IMR-90 (cell line): Measurements from ENCODE around the gene SHROOM3. TPM values are rescaled to one million over a fixed set of nuclear protein-coding genes. Genes with fewer than 3 reads are reported as not detected.

Source experiments
- ATAC-seq: fragments of 200-7000 bp; cut with Tn5 transposase; 2 replicates; pipeline ENCODE4 v1.9.1; 2020; ENCODE audit warnings: low read depth, mild to moderate bottlenecking, moderate library complexity
- BruUV-seq: library from RNA; stranded (reverse); fragments of 400-500 nt; replicated peaks from 2 replicates; lab custom pipeline; 2021; lab: Mats Ljungman, UMichigan
- CTCF ChIA-PET: fragments of 300-600 bp; formaldehyde crosslinking; extraction: SDS; loops from one replicate; lab custom pipeline; 2021; ENCODE audit warnings: antibody characterized with exemption; lab: Yijun Ruan, JAX
- POLR2A ChIA-PET: fragments of 300-600 bp; sonication (Branson Sonifier 250); formaldehyde crosslinking; loops from one replicate; lab custom pipeline; 2022; ENCODE audit warnings: antibody characterized with exemption; ENCODE audit not compliant: unreplicated experiment; lab: Charles Lee
- DNase-seq: peaks from one replicate; pipeline ENCODE4 v3.0.0; 2013
- H2AFZ ChIP-seq: replicated peaks from 2 replicates; pipeline ENCODE3; 2013; ENCODE audit warnings: low read length, mild to moderate bottlenecking; ENCODE audit not compliant: poor library complexity
- H2AK5ac ChIP-seq: 2 replicates; pipeline ENCODE4 v1.6.1; 2013; ENCODE audit warnings: low read depth, low read length, inconsistent platforms
- H2AK9ac ChIP-seq: replicated peaks from 2 replicates; pipeline ENCODE3; 2013; ENCODE audit warnings: mild to moderate bottlenecking, low read depth, low read length, moderate library complexity; ENCODE audit not compliant: poor library complexity
- H2BK120ac ChIP-seq: 2 replicates; pipeline ENCODE4 v1.6.1; 2013; ENCODE audit warnings: low read depth, low read length, inconsistent platforms
- H2BK15ac ChIP-seq: 3 replicates; pipeline ENCODE4 v1.6.1; 2013; ENCODE audit warnings: low read depth, low read length, inconsistent platforms
- H2BK20ac ChIP-seq: 2 replicates; pipeline ENCODE4 v1.6.1; 2013; ENCODE audit warnings: low read depth, mild to moderate bottlenecking, inconsistent platforms, low read length, moderate library complexity
- H2BK5ac ChIP-seq: 2 replicates; pipeline ENCODE4 v1.6.1; 2013; ENCODE audit warnings: mild to moderate bottlenecking, low read depth, low read length, inconsistent platforms; ENCODE audit not compliant: poor library complexity, severe bottlenecking
- H3K14ac ChIP-seq: replicated peaks from 2 replicates; pipeline ENCODE4 v1.6.1; 2013; ENCODE audit warnings: low read depth, low read length, inconsistent platforms
- H3K18ac ChIP-seq: 2 replicates; pipeline ENCODE4 v1.6.1; 2013; ENCODE audit warnings: low read depth, low read length, control low read depth
- H3K23ac ChIP-seq: 2 replicates; pipeline ENCODE4 v1.6.1; 2013; ENCODE audit warnings: low read depth, low read length, inconsistent platforms
- H3K27ac ChIP-seq: 2 replicates; pipeline ENCODE4 v1.5.1; 2013; ENCODE audit warnings: mild to moderate bottlenecking, control low read depth, low read length; ENCODE audit not compliant: insufficient read depth
- H3K27me3 ChIP-seq: 2 replicates; pipeline ENCODE4 v1.6.1; 2013; ENCODE audit warnings: low read length; ENCODE audit not compliant: control insufficient read depth, insufficient read depth
- H3K36me3 ChIP-seq: 2 replicates; pipeline ENCODE4 v1.6.1; 2013; ENCODE audit warnings: low read length, mixed read lengths; ENCODE audit not compliant: control insufficient read depth, insufficient read depth
- H3K4ac ChIP-seq: 2 replicates; pipeline ENCODE4 v1.6.1; 2013; ENCODE audit warnings: low read depth, low read length, inconsistent platforms
- H3K4me1 ChIP-seq: 2 replicates; pipeline ENCODE4 v1.6.1; 2013; ENCODE audit warnings: low read length, mixed read lengths; ENCODE audit not compliant: control insufficient read depth, insufficient read depth
- H3K4me2 ChIP-seq: 2 replicates; pipeline ENCODE4 v1.6.1; 2013; ENCODE audit warnings: low read depth, mild to moderate bottlenecking, control low read depth, low read length, moderate library complexity
- H3K4me3 ChIP-seq: 2 replicates; pipeline ENCODE4 v1.5.1; 2013; ENCODE audit warnings: low read depth, mild to moderate bottlenecking, control low read depth, low read length, moderate library complexity; ENCODE audit not compliant: insufficient read depth
- H3K56ac ChIP-seq: 2 replicates; pipeline ENCODE4 v1.6.1; 2013; ENCODE audit warnings: low read length, inconsistent platforms; ENCODE audit not compliant: insufficient read depth; ENCODE audit errors: extremely low read depth
- H3K79me1 ChIP-seq, 2 experiments: 2 replicates each; pipeline ENCODE4 v1.6.1; 2013; ENCODE audit warnings: low read length in 2 of 2, inconsistent platforms in 1 of 2, low read depth in 1 of 2
- H3K9ac ChIP-seq: 2 replicates; pipeline ENCODE4 v1.6.1; 2013; ENCODE audit warnings: low read depth, low read length, control low read depth
- H3K9me1 ChIP-seq: 2 replicates; pipeline ENCODE4 v1.6.1; 2013; ENCODE audit warnings: low read length, inconsistent platforms; ENCODE audit not compliant: insufficient read depth
- H3K9me3 ChIP-seq: 2 replicates; pipeline ENCODE4 v1.6.1; 2013; ENCODE audit warnings: low read length; ENCODE audit not compliant: control insufficient read depth, insufficient read depth
- H4K20me1 ChIP-seq: 2 replicates; pipeline ENCODE4 v1.6.1; 2013; ENCODE audit warnings: low read length, inconsistent platforms; ENCODE audit not compliant: insufficient read depth
- H4K5ac ChIP-seq: 2 replicates; pipeline ENCODE4 v1.6.1; 2013; ENCODE audit warnings: mild to moderate bottlenecking, low read depth, low read length, control low read depth
- H4K8ac ChIP-seq, 2 experiments: 2 replicates each; pipeline ENCODE4 v1.6.1; 2013; ENCODE audit warnings: low read depth in 2 of 2, low read length in 2 of 2, control low read depth in 1 of 2, inconsistent platforms in 1 of 2
- H4K91ac ChIP-seq: 2 replicates; pipeline ENCODE4 v1.6.1; 2013; ENCODE audit warnings: low read depth, low read length, inconsistent platforms; ENCODE audit not compliant: insufficient read depth
- BHLHE40 ChIP-seq: fragments of 150-350 bp; IDR thresholded peaks from 2 replicates; pipeline ENCODE4 v1.6.1; 2016; ENCODE audit warnings: mild to moderate bottlenecking, low read depth, low read length
- CEBPB ChIP-seq: IDR thresholded peaks from 2 replicates; pipeline ENCODE4 v1.6.1; 2012; ENCODE audit warnings: low read depth, low read length, improper control_type of control experiment
- CHD1 ChIP-seq: IDR thresholded peaks from 2 replicates; pipeline ENCODE4 v1.6.1; 2012; ENCODE audit warnings: low read depth, low read length, improper control_type of control experiment
- FOS ChIP-seq: fragments of 150-350 bp; IDR thresholded peaks from 2 replicates; pipeline ENCODE4 v1.6.1; 2016; ENCODE audit warnings: low read depth, low read length
- MAFK ChIP-seq: IDR thresholded peaks from 2 replicates; pipeline ENCODE4 v1.6.1; 2012; ENCODE audit warnings: low read depth, low read length, improper control_type of control experiment
- MAZ ChIP-seq: IDR thresholded peaks from 2 replicates; pipeline ENCODE4 v1.6.1; 2012; ENCODE audit warnings: low read depth, mild to moderate bottlenecking, low read length, improper control_type of control experiment, moderate library complexity, borderline replicate concordance
- MXI1 ChIP-seq: IDR thresholded peaks from 2 replicates; pipeline ENCODE4 v1.6.1; 2012; ENCODE audit warnings: low read depth, mild to moderate bottlenecking, low read length, moderate library complexity, borderline replicate concordance
- NFE2L2 ChIP-seq: fragments of 150-350 bp; IDR thresholded peaks from 2 replicates; pipeline ENCODE4 v1.6.1; 2016; ENCODE audit warnings: low read depth, mild to moderate bottlenecking, low read length
- POLR2A ChIP-seq: IDR thresholded peaks from 2 replicates; pipeline ENCODE4 v1.6.1; 2012; ENCODE audit warnings: mild to moderate bottlenecking, low read depth, low read length
- RAD21 ChIP-seq: IDR thresholded peaks from 2 replicates; pipeline ENCODE4 v1.6.1; 2012; ENCODE audit warnings: low read length, improper control_type of control experiment
- RCOR1 ChIP-seq: IDR thresholded peaks from 2 replicates; pipeline ENCODE4 v1.6.1; 2012; ENCODE audit warnings: mild to moderate bottlenecking, low read length, improper control_type of control experiment; ENCODE audit not compliant: insufficient replicate concordance
- RFX5 ChIP-seq: IDR thresholded peaks from 2 replicates; pipeline ENCODE4 v1.8.0; 2012; ENCODE audit warnings: low read depth, mild to moderate bottlenecking, low read length, moderate library complexity
- SMC3 ChIP-seq: fragments of 150-350 bp; IDR thresholded peaks from 2 replicates; pipeline ENCODE4 v1.6.1; 2016; ENCODE audit warnings: low read depth, mild to moderate bottlenecking, antibody characterized with exemption, low read length, moderate library complexity
- USF2 ChIP-seq: fragments of 150-350 bp; IDR thresholded peaks from 2 replicates; pipeline ENCODE4 v1.6.1; 2017; ENCODE audit warnings: mild to moderate bottlenecking, antibody characterized with exemption, low read length, low read depth
- WGBS, 2 experiments: methylation state at CpG; one replicate each; pipeline versions ENCODE4 v1.1.5 to v1.1.7; 2013; ENCODE audit warnings: missing lambda C conversion rate in 2 of 2; ENCODE audit not compliant: insufficient read length in 1 of 2; ENCODE audit errors: extremely low coverage in 2 of 2; 5-methylcytosine and 5-hydroxymethylcytosine counted together
- dilution Hi-C: fragments of 300-500 bp; cut with HindIII; formaldehyde crosslinking; loops from one replicate; pipeline ENCODE4 v1.14.3; 2018; ENCODE audit warnings: low sequenced_read_pairs; ENCODE audit not compliant: unreplicated experiment
- in situ Hi-C: fragments of 300-500 bp; cut with MboI; formaldehyde crosslinking; loops from 3 replicates; pipeline ENCODE4 v1.14.3; 2019; ENCODE audit warnings: low sequenced_read_pairs, inconsistent platforms, mixed read lengths
- intact Hi-C: fragments of 100-400 bp; cut with micrococcal nuclease; formaldehyde crosslinking; loops from 2 replicates; pipeline ENCODE4 v1.10.0; 2022
- polyA plus RNA-seq, 3 experiments: library from polyadenylated mRNA; depleted of rRNA; stranded (reverse); fragments of >200 nt; gene quantifications; 2 replicates each; pipeline ENCODE4 v1.2.3, GENCODE V29; 2012; ENCODE audit warnings: low replicate concordance in 1 of 3
- total RNA-seq: library from RNA; depleted of rRNA; stranded (reverse); fragments of >200 nt; gene quantifications from 2 replicates; pipeline ENCODE4 v1.2.3, GENCODE V29; 2012
- TF ChIP-seq, protein P1 (sequence below): conservative IDR thresholded peaks from 2 replicates; pipeline ENCODE4 v1.5.1; 2012; ENCODE audit warnings: mild to moderate bottlenecking, low read depth, low read length, improper control_type of control experiment
- TF ChIP-seq, protein P2 (sequence below): fragments of 150-350 bp; IDR thresholded peaks from 2 replicates; pipeline ENCODE4 v1.6.1; 2016; ENCODE audit warnings: low read depth, mild to moderate bottlenecking, low read length, moderate library complexity, borderline replicate concordance

The SHROOM3 gene
- total and polyA plus RNA-seq, 2 of the 4 experiments (the other 2 are of a cell fraction): 10.8 to 19.5 TPM

DNA sequence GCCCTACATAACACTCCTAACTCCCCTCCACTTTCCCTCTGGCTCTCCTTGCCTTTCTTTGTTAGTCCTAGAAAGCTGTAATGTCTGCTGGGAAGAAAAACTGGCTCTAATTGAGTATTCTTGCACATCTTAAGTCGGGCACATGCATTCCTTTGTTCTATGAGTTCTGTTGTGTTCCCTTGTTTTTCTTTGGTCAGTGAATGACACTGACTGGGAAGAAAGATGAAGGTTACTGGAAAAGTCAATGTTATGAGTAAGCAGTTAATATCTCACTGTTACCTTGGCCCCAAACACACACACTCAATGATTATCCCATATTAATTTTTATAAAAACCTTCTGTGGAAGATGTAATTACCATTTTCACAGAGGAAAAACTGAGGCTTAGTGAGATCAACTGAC is 247.0 kb downstream of the SHROOM3 start:
- DNase-seq (no peak), ATAC-seq (no peak)
- in situ Hi-C loops: no loop called here
- H3K27me3 ChIP-seq: no peaks in the 10 kb centered on the region
- dilution Hi-C loops: no loop called here
- peaks cover 9% of the 10 kb centered on the region for H3K9me1 ChIP-seq
- H2BK15ac ChIP-seq: no peak overlapping the region
- H3K27ac ChIP-seq: no peak overlapping the region
- 0 out of 2 replicates have a peak overlapping the region, but pooled peaks have one; percentile 4 for H2AK5ac ChIP-seq
- TF ChIP-seq, protein P1, sequence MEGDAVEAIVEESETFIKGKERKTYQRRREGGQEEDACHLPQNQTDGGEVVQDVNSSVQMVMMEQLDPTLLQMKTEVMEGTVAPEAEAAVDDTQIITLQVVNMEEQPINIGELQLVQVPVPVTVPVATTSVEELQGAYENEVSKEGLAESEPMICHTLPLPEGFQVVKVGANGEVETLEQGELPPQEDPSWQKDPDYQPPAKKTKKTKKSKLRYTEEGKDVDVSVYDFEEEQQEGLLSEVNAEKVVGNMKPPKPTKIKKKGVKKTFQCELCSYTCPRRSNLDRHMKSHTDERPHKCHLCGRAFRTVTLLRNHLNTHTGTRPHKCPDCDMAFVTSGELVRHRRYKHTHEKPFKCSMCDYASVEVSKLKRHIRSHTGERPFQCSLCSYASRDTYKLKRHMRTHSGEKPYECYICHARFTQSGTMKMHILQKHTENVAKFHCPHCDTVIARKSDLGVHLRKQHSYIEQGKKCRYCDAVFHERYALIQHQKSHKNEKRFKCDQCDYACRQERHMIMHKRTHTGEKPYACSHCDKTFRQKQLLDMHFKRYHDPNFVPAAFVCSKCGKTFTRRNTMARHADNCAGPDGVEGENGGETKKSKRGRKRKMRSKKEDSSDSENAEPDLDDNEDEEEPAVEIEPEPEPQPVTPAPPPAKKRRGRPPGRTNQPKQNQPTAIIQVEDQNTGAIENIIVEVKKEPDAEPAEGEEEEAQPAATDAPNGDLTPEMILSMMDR: no peak
- TF ChIP-seq MAFK: no peak
- no peak for TF ChIP-seq USF2
- TF ChIP-seq BHLHE40: no peak
- TF ChIP-seq RFX5: no peak
- TF ChIP-seq MAZ: no peak
- TF ChIP-seq, protein P2, sequence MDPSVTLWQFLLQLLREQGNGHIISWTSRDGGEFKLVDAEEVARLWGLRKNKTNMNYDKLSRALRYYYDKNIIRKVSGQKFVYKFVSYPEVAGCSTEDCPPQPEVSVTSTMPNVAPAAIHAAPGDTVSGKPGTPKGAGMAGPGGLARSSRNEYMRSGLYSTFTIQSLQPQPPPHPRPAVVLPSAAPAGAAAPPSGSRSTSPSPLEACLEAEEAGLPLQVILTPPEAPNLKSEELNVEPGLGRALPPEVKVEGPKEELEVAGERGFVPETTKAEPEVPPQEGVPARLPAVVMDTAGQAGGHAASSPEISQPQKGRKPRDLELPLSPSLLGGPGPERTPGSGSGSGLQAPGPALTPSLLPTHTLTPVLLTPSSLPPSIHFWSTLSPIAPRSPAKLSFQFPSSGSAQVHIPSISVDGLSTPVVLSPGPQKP: no peak
- no peak for TF ChIP-seq POLR2A
- no peak for TF ChIP-seq SMC3
- TF ChIP-seq RAD21: no peak
- no peak for TF ChIP-seq RCOR1
- TF ChIP-seq CEBPB: no peak
- no peak for TF ChIP-seq MXI1
- TF ChIP-seq NFE2L2: no peak
- no peak for TF ChIP-seq CHD1
- no peak for TF ChIP-seq FOS
- H4K20me1 ChIP-seq: no peaks in the 10 kb centered on the region
- no peaks in the 10 kb centered on the region for H3K36me3 ChIP-seq
- no peak overlapping the region for H3K9ac ChIP-seq
- peak overlapping the region; percentile 40 for H3K4ac ChIP-seq
- no peak overlapping the region for H2BK5ac ChIP-seq
- no peak overlapping the region for H3K4me2 ChIP-seq
- H3K23ac ChIP-seq: peak overlapping the region; percentile 2; the same call in 1 of the 2 replicates
- CTCF ChIA-PET: interaction anchor here (0.8 kb wide), 1 partner anchor 341 kb away, joined by 3 read pairs; no protein-coding TSS in a partner anchor
- no peak overlapping the region; the same call in 1 of the 2 replicates for H3K14ac ChIP-seq
- H2BK120ac ChIP-seq: peak overlapping the region; percentile 63; the same call in 1 of the 2 replicates
- no peak overlapping the region for H3K4me3 ChIP-seq
- H3K4me1 ChIP-seq: no peaks in the 10 kb centered on the region
- H4K8ac ChIP-seq: peak overlapping the region in 1 of 2 experiments; percentile 30; a peak in 2 of 4 replicates
- no TSS peak for BruUV-seq
- POLR2A ChIA-PET: interaction anchor here (0.6 kb wide), 1 partner anchor 10 kb away, joined by 3 read pairs; no protein-coding TSS in a partner anchor
- H3K18ac ChIP-seq: peak overlapping the region; percentile 16; the same call in 1 of the 2 replicates
- H2BK20ac ChIP-seq: peak overlapping the region; percentile 46; the same call in 1 of the 2 replicates
- no peak overlapping the region for H4K5ac ChIP-seq
- WGBS, 2 experiments: no CpG with 5 or more reads among the region's 1 CpG
- peak overlapping the region; percentile 23; the same call in 1 of the 2 replicates for H4K91ac ChIP-seq
- no peaks in the 10 kb centered on the region; a peak in 1 of 4 replicates for H3K79me1 ChIP-seq
- intact Hi-C loops: no loop called here
- no peak overlapping the region for H3K56ac ChIP-seq
- H3K9me3 ChIP-seq: no peaks in the 10 kb centered on the region
- H2AK9ac ChIP-seq: no peak overlapping the region
- H2AFZ ChIP-seq: peak overlapping the region; percentile 65
